ENCODE results near the gene P3R3URF.

DNA sequence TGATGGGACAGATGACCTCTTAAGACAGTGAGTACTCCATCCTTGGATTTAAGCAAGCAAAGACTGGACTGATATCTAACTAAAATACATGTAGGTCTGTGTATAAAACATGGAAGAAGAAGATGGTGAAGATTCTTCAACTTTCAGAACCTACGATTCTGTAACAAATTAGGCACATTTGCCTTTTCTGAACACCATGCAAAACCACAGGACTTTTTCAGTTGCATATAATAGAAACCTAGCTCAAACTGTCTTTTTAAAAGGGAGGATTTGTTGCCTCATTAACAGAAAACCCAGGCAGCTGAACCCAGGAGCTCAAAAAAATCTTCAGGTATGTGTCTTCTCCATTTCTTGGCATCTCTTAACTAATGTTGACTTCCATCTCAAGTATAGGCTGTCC lies 16.1 kb downstream of the P3R3URF start:
- no peak for TF ChIP-seq EZH2phosphoT487 (IDR thresholded peaks at IDR 0.05; ENCODE audit: borderline replicate concordance)
- TF ChIP-seq, protein P1, sequence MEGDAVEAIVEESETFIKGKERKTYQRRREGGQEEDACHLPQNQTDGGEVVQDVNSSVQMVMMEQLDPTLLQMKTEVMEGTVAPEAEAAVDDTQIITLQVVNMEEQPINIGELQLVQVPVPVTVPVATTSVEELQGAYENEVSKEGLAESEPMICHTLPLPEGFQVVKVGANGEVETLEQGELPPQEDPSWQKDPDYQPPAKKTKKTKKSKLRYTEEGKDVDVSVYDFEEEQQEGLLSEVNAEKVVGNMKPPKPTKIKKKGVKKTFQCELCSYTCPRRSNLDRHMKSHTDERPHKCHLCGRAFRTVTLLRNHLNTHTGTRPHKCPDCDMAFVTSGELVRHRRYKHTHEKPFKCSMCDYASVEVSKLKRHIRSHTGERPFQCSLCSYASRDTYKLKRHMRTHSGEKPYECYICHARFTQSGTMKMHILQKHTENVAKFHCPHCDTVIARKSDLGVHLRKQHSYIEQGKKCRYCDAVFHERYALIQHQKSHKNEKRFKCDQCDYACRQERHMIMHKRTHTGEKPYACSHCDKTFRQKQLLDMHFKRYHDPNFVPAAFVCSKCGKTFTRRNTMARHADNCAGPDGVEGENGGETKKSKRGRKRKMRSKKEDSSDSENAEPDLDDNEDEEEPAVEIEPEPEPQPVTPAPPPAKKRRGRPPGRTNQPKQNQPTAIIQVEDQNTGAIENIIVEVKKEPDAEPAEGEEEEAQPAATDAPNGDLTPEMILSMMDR (conservative IDR thresholded peaks at IDR 0.05; ENCODE audit: low read length): no peak

All from Loucy (cell line).